GM12878 (cell line): ENCODE results near the gene SHISA9. TPM values are rescaled to one million over a fixed set of nuclear protein-coding genes. Genes with fewer than 3 reads are reported as not detected.

ENCODE experiments used
- ATAC-seq: fragments of 200-7000 bp; cut with Tn5 transposase; 3 replicates; pipeline ENCODE4 v1.9.1; 2020; ENCODE audit warnings: mild to moderate bottlenecking, moderate library complexity
- BruUV-seq: library from RNA; stranded (reverse); fragments of 400-500 nt; replicated peaks from 2 replicates; lab custom pipeline; 2021; lab: Mats Ljungman, UMichigan
- CTCF ChIA-PET: fragments of 300-600 bp; sonication (Branson Sonifier 250); formaldehyde crosslinking; extraction: SDS; loops from one replicate; lab custom pipeline; 2021; ENCODE audit warnings: inconsistent platforms; lab: Yijun Ruan, JAX
- POLR2A ChIA-PET: fragments of 350-600 bp; formaldehyde crosslinking; extraction: SDS; loops from one replicate; lab custom pipeline; 2021; ENCODE audit warnings: inconsistent platforms; lab: Charles Lee
- RAD21 ChIA-PET: fragments of 300-600 bp; sonication (Branson Sonifier 250); formaldehyde crosslinking; loops from one replicate; lab custom pipeline; 2023; ENCODE audit warnings: antibody characterized with exemption; ENCODE audit not compliant: unreplicated experiment; lab: Charles Lee
- SMC1A ChIA-PET: fragments of 300-600 bp; sonication (Branson Sonifier 250); formaldehyde crosslinking; loops from one replicate; lab custom pipeline; 2023; ENCODE audit not compliant: unreplicated experiment, uncharacterized antibody; lab: Charles Lee
- DNase-seq: peaks from one replicate; pipeline ENCODE4 v3.0.0-alpha.2; 2011; ENCODE audit warnings: low read depth, low spot score
- FAIRE-seq: peaks from 3 replicates; lab custom pipeline; 2011; peaks lifted over from hg19 to GRCh38; lab: Jason Lieb, UNC
- H2AFZ ChIP-seq: 2 replicates; pipeline ENCODE4 v1.6.0; 2011; ENCODE audit warnings: low read depth, low read length, control low read depth; ENCODE audit not compliant: control insufficient read depth
- H3K27ac ChIP-seq: 2 replicates; pipeline ENCODE4 v1.5.1; 2011; ENCODE audit warnings: control low read depth; ENCODE audit not compliant: control insufficient read depth, insufficient read depth
- H3K27me3 ChIP-seq, 2 experiments: replicated peaks in 1 of 2; 2 replicates each; pipeline versions ENCODE4 v1.6.0 to v1.6.1; 2011; ENCODE audit warnings: low read length in 1 of 2; ENCODE audit not compliant: control insufficient read depth in 2 of 2, insufficient read depth in 2 of 2
- H3K36me3 ChIP-seq, 2 experiments: 2 replicates each; pipeline ENCODE4 v1.5.1; 2011; ENCODE audit warnings: low read length in 1 of 2; ENCODE audit not compliant: control insufficient read depth in 2 of 2, insufficient read depth in 2 of 2
- H3K4me1 ChIP-seq: 2 replicates; pipeline ENCODE4 v1.6.1; 2011; ENCODE audit warnings: mild to moderate bottlenecking, low read length, moderate library complexity, mixed read lengths; ENCODE audit not compliant: control insufficient read depth, insufficient read depth
- H3K4me2 ChIP-seq: 2 replicates; pipeline ENCODE4 v1.6.0; 2011; ENCODE audit warnings: control low read depth; ENCODE audit not compliant: control insufficient read depth, insufficient read depth
- H3K4me3 ChIP-seq: fragments of 200-600 bp; sonication (generic); 2 replicates; pipeline ENCODE4 v1.5.1; 2016
- H3K79me2 ChIP-seq: 2 replicates; pipeline ENCODE4 v1.6.0; 2011; ENCODE audit warnings: low read length; ENCODE audit not compliant: control insufficient read depth, insufficient read depth
- H3K9ac ChIP-seq: 2 replicates; pipeline ENCODE4 v1.8.0; 2011; ENCODE audit warnings: low read length, control low read depth, mixed read lengths; ENCODE audit not compliant: control insufficient read depth, insufficient read depth
- H3K9me3 ChIP-seq: replicated peaks from 3 replicates; pipeline ENCODE4 v1.5.1; 2011; ENCODE audit warnings: mild to moderate bottlenecking, low read length; ENCODE audit not compliant: control insufficient read depth, insufficient read depth
- H4K20me1 ChIP-seq: 2 replicates; pipeline ENCODE4 v1.6.0; 2011; ENCODE audit not compliant: control insufficient read depth, insufficient read depth
- BRCA1 ChIP-seq: IDR thresholded peaks from 2 replicates; pipeline ENCODE4 v1.6.1; 2011; ENCODE audit warnings: low read depth, low read length, improper control_type of control experiment
- CREM ChIP-seq: IDR thresholded peaks from 2 replicates; pipeline ENCODE4 v1.6.1; 2014; ENCODE audit warnings: antibody characterized with exemption, low read depth
- HDGF ChIP-seq: fragments of 450-650 bp; IDR thresholded peaks from 2 replicates; pipeline ENCODE4 v1.6.1; 2016; ENCODE audit warnings: antibody characterized with exemption
- NFYA ChIP-seq: IDR thresholded peaks from 2 replicates; pipeline ENCODE4 v1.6.1; 2011; ENCODE audit warnings: low read depth, mild to moderate bottlenecking, low read length, improper control_type of control experiment, borderline replicate concordance
- NR2F1 ChIP-seq: fragments of 450-650 bp; conservative IDR thresholded peaks from 2 replicates; pipeline ENCODE4 v1.6.1; 2017; ENCODE audit warnings: mild to moderate bottlenecking
- POLR2AphosphoS5 ChIP-seq: IDR thresholded peaks from 2 replicates; pipeline ENCODE4 v1.6.1; 2011; ENCODE audit warnings: mild to moderate bottlenecking, low read length, inconsistent platforms
- RUNX3 ChIP-seq: IDR thresholded peaks from 2 replicates; pipeline ENCODE4 v1.6.1; 2012; ENCODE audit warnings: low read length, inconsistent platforms
- SP1 ChIP-seq: IDR thresholded peaks from one replicate; pipeline ENCODE4 v1.6.1; 2011; ENCODE audit warnings: low read depth, low read length
- TCF3 ChIP-seq: IDR thresholded peaks from 2 replicates; pipeline ENCODE4 v1.6.1; 2012; ENCODE audit warnings: low read depth, mild to moderate bottlenecking, low read length, borderline replicate concordance; ENCODE audit not compliant: insufficient read depth
- ZBED1 ChIP-seq: IDR thresholded peaks from 2 replicates; pipeline ENCODE4 v1.6.1; 2016; ENCODE audit warnings: borderline replicate concordance
- WGBS: methylation state at CpG from one replicate; pipeline ENCODE4 v1.1.6; 2016; ENCODE audit warnings: low lambda C conversion rate; ENCODE audit not compliant: insufficient replicate concordance, insufficient coverage; ENCODE audit errors: missing lambda C conversion rate; 5-methylcytosine and 5-hydroxymethylcytosine counted together
- in situ Hi-C: fragments of 300-500 bp; cut with MboI; formaldehyde crosslinking; loops from 9 replicates; pipeline ENCODE4 v1.14.3; 2018; ENCODE audit warnings: mixed read lengths
- intact Hi-C: fragments of 100-400 bp; cut with micrococcal nuclease; formaldehyde crosslinking; loops from one replicate; pipeline ENCODE4 v1.14.2; 2022; ENCODE audit not compliant: unreplicated experiment
- polyA plus RNA-seq, 11 experiments: library from polyadenylated mRNA; depleted of rRNA in 4 of 11; unstranded in 6 of 11; stranded (reverse) in 5 of 11; fragments of >200 nt; fragmentation: Nextera tagmentation in 4 of 11; fragmentation: Illumina TruSeq in 1 of 11; extraction: Ambion mirVana in 4 of 11; extraction: Trizol in 1 of 11; gene quantifications; 1 replicate in 1 of 11; 2 replicates in 10 of 11; pipeline versions ENCODE4 v1.2.1 to v1.2.3, GENCODE V29; 2011 to 2016; ENCODE audit warnings: inconsistent platforms in 2 of 11, missing spikeins in 2 of 11, low read depth in 1 of 11
- total RNA-seq, 4 experiments: library from RNA; depleted of rRNA in 3 of 4; stranded (reverse); fragments of >200 nt in 3 of 4; fragmentation: Illumina TruSeq in 1 of 4; extraction: Trizol in 1 of 4; gene quantifications; 2 replicates each; pipeline versions ENCODE4 v1.2.1 to v1.2.3, GENCODE V29; 2013 to 2021
- TF ChIP-seq, protein P1 (sequence below): fragments of 150-350 bp; IDR thresholded peaks from 2 replicates; pipeline ENCODE4 v1.6.1; 2016; ENCODE audit warnings: low read depth, low read length
- TF ChIP-seq, protein P2 (sequence below): fragments of 450-650 bp; IDR thresholded peaks from 2 replicates; pipeline ENCODE4 v1.6.1; 2018; ENCODE audit warnings: mild to moderate bottlenecking, low read depth, moderate library complexity; ENCODE audit not compliant: partially characterized antibody

The SHISA9 gene
- total and polyA plus RNA-seq, 10 of the 15 experiments (the other 5 are each of a cell fraction or from before 2014, with no cell fraction given): 0.03 to 25.5 (median 0.07) TPM

DNA sequence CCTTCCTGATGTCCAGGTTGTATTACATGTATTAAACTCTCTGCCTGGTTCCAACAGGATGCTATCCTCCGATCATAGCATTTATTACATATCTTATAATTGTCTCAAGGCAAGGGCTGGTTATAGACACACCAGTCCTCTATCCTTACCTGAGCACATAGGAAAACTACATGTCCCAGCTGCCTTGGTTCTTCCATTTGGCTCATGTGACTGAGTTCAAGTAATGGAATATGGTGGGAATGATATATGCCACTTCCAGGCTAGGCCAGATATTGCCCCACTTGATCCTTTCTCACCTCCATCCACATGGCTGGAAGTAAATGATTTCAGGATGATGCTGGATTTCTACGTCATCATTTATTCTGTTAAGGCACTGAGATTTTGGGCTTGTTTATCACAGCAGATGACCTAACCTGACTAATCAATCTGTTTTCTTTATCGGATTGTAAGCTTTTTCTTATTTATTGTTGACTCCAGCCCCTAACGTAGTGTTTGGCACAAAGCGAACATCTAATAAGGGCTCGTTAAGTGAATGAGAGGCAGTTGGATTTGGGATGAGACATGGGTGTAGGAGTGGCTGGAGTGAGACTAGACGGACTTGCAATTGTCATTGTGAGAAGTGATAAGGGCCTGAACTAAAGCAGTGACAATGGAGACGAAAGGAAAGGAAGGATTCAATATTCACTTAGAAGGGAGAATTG is 8.2 kb upstream of the SHISA9 start:
- FAIRE-seq (no peak), ATAC-seq (no peak), DNase-seq (no peak)
- H3K9me3 ChIP-seq: no peaks in the 10 kb centered on the region
- TF ChIP-seq CREM: no peak
- no peak for TF ChIP-seq ZBED1
- no peak for TF ChIP-seq BRCA1
- TF ChIP-seq, protein P1, sequence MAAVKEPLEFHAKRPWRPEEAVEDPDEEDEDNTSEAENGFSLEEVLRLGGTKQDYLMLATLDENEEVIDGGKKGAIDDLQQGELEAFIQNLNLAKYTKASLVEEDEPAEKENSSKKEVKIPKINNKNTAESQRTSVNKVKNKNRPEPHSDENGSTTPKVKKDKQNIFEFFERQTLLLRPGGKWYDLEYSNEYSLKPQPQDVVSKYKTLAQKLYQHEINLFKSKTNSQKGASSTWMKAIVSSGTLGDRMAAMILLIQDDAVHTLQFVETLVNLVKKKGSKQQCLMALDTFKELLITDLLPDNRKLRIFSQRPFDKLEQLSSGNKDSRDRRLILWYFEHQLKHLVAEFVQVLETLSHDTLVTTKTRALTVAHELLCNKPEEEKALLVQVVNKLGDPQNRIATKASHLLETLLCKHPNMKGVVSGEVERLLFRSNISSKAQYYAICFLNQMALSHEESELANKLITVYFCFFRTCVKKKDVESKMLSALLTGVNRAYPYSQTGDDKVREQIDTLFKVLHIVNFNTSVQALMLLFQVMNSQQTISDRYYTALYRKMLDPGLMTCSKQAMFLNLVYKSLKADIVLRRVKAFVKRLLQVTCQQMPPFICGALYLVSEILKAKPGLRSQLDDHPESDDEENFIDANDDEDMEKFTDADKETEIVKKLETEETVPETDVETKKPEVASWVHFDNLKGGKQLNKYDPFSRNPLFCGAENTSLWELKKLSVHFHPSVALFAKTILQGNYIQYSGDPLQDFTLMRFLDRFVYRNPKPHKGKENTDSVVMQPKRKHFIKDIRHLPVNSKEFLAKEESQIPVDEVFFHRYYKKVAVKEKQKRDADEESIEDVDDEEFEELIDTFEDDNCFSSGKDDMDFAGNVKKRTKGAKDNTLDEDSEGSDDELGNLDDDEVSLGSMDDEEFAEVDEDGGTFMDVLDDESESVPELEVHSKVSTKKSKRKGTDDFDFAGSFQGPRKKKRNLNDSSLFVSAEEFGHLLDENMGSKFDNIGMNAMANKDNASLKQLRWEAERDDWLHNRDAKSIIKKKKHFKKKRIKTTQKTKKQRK: no peak
- no peak for TF ChIP-seq POLR2AphosphoS5
- TF ChIP-seq RUNX3: no peak
- TF ChIP-seq TCF3: no peak
- TF ChIP-seq SP1: no peak
- TF ChIP-seq NR2F1: no peak
- TF ChIP-seq, protein P2, sequence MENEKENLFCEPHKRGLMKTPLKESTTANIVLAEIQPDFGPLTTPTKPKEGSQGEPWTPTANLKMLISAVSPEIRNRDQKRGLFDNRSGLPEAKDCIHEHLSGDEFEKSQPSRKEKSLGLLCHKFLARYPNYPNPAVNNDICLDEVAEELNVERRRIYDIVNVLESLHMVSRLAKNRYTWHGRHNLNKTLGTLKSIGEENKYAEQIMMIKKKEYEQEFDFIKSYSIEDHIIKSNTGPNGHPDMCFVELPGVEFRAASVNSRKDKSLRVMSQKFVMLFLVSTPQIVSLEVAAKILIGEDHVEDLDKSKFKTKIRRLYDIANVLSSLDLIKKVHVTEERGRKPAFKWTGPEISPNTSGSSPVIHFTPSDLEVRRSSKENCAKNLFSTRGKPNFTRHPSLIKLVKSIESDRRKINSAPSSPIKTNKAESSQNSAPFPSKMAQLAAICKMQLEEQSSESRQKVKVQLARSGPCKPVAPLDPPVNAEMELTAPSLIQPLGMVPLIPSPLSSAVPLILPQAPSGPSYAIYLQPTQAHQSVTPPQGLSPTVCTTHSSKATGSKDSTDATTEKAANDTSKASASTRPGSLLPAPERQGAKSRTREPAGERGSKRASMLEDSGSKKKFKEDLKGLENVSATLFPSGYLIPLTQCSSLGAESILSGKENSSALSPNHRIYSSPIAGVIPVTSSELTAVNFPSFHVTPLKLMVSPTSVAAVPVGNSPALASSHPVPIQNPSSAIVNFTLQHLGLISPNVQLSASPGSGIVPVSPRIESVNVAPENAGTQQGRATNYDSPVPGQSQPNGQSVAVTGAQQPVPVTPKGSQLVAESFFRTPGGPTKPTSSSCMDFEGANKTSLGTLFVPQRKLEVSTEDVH: no peak
- no peak for TF ChIP-seq NFYA
- no peak for TF ChIP-seq HDGF
- no peaks in the 10 kb centered on the region for H3K79me2 ChIP-seq
- no peaks in the 10 kb centered on the region for H3K4me1 ChIP-seq
- H2AFZ ChIP-seq: no peak overlapping the region
- H3K36me3 ChIP-seq: no peaks in the 10 kb centered on the region
- CTCF ChIA-PET: interaction anchor here (1.3 to 3.6 kb wide), 2 partner anchors 320 to 874 kb away, joined by 3 to 19 read pairs; no protein-coding TSS in a partner anchor
- H4K20me1 ChIP-seq: no peaks in the 10 kb centered on the region
- in situ Hi-C loops (loop anchor here (5.0 kb wide), 1 partner anchor 559 kb away; no protein-coding TSS in a partner anchor), intact Hi-C loops (loop anchor here (10.0 kb wide), 1 partner anchor 318 kb away; no protein-coding TSS in a partner anchor)
- no TSS peak for BruUV-seq
- no peak overlapping the region for H3K27ac ChIP-seq
- no peak overlapping the region for H3K4me3 ChIP-seq
- no peaks in the 10 kb centered on the region for H3K27me3 ChIP-seq
- H3K4me2 ChIP-seq: no peak overlapping the region
- 43% methylated on average over 8 of the region's 8 CpGs for WGBS
- SMC1A ChIA-PET: interaction anchor here (1.4 to 1.5 kb wide), 2 partner anchors 15 to 874 kb away, joined by 3 to 7 read pairs; no protein-coding TSS in a partner anchor
- RAD21 ChIA-PET: interaction anchor here (0.7 to 1.6 kb wide), 3 partner anchors 320 to 560 kb away, joined by 3 read pairs; no protein-coding TSS in a partner anchor
- H3K9ac ChIP-seq: no peak overlapping the region
- POLR2A ChIA-PET: no interaction called here
